HG03095 (cell line): ENCODE results near the gene SPINK5.
A peak's percentile ranks its signal among the peaks of the same experiment; 100 is the strongest.

Experiments used
- ATAC-seq: cut with Tn5 transposase; IDR thresholded peaks from one replicate; pipeline ENCODE4 v1.9.1; 2021; ENCODE audit warnings: moderate library complexity; ENCODE audit not compliant: unreplicated experiment

SPINK5 gene

DNA sequence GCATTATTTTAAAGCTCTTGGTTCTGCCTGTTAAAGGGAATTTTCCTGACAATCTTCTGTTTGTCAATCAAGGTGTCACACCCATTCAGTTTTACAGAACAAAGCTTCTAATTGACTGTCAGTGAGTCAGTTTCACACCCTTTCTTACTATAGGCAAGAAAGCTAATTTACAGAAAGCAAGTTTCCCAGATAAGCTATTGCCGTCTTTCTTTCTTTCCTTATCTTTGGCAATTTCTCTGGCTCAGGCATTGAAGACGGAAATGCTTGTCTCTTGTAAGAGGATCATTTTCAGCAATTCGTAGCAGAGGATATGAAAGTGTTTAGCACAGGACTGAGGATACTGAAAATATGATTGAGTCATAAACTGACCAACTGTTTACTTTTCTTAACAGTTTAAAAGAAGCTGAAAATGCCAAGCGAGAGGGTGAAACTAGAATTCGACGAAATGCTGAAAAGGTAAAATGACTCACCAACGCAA is 27.0 kb downstream of the SPINK5 start:
- peak; percentile 69 for ATAC-seq

DNA sequence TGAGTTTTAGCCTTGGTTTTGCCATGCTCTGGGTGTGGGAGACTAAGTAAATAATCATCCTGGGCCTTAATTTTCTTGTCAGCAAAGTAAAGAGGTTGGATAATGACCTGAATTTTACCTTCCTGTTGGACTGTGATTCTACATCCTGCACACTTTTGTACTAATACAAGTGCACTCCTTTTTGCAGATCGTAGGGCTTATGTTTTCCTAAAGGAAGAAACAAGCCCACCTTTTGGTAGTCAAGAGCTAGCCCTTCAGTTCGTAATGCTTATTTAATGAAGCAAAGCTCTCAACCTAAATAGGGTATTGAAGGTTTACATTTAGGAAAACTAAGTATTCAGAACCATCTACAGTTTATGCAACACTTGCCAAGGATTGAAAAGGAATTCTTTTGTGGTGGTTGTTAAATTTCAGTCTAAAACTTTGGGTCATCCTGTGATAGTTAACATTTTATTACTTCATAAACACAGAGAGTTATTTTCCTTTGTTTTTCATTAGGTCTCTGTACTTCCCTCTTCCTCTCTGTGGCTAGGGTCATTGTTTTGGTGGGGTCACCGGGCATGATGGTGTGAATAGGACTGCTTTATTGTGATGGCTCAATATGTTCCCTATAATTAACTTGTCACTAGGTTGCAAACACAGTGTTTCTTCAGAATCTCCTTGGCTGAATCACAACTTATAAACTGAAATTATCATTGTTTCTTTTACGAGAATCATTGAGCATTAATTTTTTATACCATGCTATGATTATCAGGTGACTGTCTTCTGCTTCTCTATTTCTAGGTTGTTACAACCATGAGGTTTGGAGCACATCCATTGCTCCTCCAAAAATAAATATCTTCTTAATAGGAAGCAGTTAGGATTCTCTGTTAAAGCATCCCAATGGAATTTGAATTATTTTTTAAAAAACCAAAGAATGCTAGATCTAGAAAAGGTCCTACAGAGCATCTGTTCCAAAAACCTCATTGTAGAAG is 28.5 kb downstream of the SPINK5 start:
- ATAC-seq, result no peak

DNA sequence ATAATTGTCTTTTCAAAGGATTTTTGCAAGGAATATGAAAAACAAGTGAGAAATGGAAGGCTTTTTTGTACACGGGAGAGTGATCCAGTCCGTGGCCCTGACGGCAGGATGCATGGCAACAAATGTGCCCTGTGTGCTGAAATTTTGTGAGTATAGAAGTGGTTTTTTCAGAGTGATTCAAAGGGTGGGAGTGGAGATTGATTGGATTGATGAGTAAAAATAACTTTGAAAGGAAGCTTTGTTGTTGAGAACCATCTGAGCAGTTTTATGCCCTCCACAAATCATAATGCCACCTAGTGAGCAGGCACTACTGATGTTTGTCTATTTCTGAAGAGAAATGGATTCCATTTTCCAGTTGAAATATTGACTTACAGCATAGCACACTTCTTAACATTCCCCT is 30.6 kb downstream of the SPINK5 start:
- no peak for ATAC-seq

DNA sequence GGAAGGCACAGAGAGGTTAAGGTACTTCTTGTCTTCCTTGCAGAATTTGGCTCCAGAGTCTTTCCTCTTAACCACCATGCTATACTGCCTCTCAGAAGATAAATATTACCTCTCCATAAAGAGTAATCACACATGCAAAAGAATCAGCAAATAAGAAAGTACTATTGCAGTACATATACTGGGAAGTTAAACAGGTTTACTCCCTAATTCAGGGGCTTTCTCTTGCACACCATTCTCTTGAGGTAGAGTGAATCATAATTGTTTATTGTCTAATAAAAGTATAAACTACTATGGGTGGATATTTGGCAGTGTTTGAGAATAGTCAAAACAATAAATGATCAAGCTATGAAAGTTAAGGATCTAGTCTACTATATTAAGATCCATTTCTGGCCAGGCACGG is 40.4 kb downstream of the SPINK5 start:
- ATAC-seq, result no peak

DNA sequence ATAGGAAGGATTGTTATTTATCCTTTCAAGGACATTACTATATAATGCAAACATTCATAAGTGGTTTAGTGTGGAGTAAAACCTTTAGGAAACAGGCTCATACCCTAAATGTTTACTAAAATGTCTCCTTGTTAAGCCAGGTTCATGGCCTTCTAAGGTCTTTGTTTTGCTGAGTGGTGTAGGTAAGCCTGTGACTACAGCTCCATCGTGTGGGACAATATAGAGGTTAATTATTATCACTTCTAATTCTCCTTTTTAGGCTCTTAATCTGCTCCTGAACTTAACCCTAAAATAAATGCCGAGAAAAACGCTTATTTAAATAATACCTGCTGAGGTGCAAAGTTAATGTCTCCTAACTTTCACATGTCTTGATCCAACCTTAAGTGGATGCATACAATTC is 43.8 kb downstream of the SPINK5 start:
- ATAC-seq, result no peak

DNA sequence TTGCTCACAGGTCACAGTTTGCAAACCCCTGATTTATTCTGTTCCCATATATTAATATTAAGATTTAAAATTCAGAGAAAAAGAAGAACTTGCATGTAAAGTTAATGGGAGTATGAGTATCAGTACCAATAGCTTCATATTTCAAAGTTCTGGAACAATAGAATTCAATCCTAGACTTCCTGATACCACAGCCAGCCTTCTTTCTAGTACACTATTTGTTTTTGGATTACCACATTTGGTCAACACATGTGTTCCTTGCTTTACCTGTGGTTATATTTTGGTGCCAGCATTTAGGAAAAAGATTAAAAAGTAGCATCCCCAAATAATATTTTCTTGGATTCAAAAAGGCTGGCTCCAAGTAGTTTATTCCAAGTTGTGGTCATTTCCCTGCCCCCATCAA is 49.5 kb downstream of the SPINK5 start:
- no peak for ATAC-seq

DNA sequence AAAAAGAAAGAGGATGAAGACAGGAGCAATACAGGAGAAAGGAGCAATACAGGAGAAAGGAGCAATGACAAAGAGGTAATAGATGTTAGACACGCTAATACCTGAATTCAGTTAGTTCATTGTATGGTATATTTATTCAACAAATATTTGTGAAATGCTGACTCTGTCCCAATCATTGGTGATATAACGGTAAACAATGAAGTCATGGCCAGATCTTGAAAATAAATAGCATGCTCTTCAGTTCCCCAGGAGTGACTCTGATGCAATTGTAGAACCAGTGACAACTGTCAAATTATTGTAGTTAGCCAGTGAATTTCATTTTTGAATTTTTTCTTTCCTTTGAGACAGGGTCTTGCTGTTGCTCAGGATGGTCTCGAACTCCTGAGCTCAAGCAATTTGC is 56.5 kb downstream of the SPINK5 start:
- ATAC-seq, result no peak

DNA sequence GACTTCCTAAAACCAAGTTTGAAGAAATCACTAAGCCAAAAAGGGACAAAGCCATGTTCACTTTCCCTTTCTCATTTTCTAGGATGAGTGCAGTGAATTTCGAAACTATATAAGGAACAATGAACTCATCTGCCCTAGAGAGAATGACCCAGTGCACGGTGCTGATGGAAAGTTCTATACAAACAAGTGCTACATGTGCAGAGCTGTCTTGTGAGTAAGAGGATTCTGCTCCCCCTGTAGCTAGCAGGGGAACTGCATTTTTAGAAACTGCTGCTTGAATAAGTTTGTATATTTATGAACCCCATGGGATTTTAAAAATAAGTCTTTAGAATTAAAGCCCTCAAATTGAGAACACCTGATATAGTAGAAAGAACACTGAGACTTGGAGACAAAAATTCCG is 61.9 kb downstream of the SPINK5 start:
- no peak for ATAC-seq

DNA sequence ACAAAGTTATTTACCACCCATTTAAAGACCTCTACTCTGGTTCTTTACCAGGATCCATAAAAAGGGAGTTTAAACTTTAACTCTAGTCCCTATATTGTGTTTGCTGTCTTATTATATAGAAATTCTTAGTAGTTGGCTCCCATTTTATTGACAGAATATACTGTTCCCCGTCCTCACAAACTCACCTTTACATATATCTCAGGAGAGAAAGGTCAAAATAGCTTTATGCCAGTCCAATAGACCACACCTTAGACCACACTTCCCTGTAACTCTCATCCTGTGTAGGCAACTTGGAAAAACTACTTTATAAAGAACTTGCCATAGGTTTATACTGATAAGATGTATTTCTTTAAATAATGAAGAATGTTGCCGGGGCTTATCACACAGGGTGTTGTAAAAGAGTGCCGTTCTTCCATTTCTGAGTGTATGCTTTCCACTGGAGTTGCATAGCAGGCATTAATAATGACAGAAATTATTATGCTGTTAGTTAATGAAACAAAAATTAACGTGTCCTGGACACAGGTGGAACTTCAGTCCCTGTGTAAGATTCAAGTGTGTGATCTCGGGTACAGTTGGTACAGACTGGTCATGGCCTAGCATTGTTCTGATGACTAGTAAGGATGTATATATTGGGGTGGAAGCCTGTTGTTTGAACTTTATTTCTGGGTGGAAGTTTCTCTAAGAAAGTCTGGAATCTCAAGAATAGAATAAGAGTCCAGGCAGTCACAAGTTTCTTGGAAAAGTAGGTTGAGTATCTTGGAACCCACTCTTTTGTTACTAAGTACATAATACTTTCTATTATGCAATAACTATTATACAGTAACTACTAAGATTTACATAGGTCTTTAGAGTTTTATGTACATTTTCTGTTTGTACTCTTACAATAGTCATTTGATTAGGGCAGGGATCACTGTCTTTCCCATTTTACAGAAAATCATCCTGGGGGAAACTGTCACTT is 71.6 kb downstream of the SPINK5 start:
- ATAC-seq, result no peak

DNA sequence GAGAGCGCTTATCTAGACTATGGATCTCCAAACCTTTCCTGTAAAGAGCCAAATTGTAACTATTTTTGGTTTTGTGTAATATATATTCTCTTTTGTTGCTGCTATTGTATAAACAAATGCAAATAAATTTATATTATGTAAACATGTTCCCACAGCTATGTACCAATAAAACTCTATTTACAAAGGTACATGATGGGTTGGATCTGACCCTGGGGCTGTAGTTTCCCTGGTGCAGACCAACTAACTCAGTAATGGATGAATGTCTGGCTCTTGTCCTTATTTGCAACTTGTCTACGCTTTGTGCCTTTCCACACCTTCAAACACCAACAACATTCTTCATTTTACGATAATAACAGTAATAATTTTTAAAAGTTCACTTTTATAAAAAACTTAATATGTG is 77.1 kb downstream of the SPINK5 start:
- ATAC-seq, result no peak

DNA sequence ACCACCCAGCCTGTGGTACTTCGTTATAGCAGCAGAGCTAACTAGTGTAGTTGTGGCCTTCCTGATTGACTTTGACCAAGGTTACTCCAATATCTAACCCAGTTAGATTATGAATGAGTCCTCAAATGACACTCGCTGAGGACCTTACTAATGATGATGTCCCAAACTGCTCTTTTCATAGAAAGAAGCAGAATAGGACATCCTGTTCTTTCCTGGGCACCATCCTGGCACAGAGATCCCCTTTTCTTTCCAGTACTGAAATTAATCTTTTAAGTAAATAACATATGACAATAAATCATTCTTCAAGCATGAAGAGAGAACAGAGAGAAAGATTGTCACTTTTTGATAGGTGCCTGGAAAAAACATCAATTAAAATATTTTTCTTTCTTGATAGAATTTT is 77.9 kb downstream of the SPINK5 start:
- no peak for ATAC-seq

DNA sequence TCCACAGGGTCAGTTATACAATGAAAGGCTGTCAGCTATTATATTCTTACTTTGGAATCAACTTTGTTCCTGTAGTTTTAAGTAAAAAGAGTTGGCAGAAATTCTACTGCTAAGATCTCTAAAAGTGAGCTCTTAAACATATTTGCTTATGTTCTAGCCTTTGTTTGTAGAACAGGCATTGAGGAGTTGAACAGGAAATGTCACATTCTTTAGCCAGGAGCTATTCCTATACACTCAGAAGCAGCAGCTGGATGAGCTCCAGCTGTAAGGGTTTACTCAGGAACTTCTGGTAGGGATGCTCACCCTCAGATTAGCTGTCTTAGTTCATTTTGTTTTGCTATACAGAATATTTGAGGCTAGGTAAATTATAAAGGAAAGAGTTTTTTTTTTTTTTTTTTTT is 82.1 kb downstream of the SPINK5 start:
- ATAC-seq, result no peak

DNA sequence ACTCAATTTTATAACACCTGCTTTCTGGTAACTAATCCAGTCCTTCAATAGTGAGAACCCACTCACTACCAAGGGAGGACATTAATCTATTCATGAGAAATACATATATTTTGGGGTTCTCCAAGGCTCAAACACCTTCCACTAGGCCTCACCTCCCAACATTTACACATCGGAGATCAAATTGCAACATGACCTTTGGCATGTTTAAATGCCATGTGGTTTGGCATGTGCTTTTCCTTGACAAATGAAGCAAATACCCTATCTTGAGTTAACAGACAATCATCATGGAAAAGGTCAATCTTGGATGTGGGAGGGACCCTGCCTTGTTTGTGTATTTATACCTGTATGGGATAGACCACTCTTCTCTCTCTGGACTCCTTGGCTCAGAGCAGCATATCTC is 82.7 kb downstream of the SPINK5 start:
- no peak for ATAC-seq

DNA sequence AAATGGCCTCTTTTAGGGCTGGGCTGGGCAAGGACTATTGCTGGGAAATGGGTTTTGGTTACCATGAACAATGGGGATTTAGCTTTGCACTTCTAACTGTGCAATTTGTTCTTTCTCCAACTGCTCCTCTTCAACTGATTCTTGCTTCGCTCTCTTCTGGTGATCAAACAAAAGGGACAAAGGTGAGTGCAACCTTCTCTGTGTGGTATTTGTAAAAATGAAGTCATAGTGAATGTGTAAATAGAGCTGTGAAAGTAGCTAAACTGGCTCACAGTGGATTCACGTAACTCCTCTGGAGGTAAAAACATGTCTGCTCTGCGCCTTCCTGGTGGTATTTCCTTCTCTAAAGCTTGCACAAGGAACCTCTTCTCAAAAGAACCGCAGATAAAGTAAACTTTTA is 83.6 kb downstream of the SPINK5 start:
- ATAC-seq, result no peak

DNA sequence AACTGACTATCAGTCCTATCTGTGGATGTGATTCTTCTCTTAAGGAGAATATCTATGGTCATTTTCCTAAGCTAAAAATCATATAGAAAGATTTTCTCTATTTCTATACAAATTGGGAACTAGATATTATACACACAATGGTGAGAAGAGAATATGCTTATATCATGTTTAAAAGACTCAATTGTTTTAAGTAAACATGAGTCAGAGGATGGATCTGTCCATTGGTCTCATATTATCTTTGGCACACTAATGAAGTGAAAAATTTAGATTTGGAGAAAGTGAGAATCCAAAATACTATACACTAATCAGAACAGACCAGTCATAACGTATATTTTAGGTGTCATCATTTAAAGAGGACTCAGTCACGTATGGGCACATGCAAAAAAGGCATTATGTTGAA is 88.1 kb downstream of the SPINK5 start:
- no peak for ATAC-seq

DNA sequence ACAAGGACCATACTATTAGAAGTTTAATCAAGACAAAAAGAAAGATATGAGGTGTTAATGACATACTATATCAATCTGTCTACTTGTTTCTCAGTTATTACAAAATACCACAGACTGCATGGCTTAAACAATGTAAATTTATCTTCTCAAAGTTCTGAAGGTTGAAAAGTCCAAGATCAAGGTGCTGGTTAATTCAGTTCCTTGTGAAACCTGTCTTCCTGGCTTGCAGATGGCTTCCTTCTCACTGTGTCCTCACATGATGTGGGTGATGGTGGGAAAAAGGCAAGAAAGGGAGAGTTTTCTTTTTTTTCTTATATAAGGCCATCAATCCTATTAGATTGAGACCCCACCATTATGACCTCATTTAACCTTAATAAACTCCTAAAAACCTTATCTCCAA is 89.0 kb downstream of the SPINK5 start:
- ATAC-seq, result no peak

DNA sequence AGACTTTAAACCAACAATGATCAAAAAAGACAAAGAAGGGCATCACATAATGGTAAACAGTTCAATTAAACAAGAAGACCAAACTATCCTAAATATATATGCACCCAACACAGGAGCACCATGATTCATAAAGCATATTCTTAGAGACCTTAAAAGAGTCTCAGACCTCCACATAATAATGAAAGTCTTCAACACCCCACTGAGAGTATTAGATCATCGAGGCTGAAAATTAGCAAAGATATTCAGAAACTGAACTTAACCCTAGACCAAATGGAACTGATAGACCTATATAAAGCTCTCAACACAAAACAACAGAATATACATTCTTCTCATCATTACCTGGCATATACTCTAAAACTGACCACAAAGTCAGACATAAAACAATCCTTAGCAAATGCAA is 92.8 kb downstream of the SPINK5 start:
- ATAC-seq, result no peak

DNA sequence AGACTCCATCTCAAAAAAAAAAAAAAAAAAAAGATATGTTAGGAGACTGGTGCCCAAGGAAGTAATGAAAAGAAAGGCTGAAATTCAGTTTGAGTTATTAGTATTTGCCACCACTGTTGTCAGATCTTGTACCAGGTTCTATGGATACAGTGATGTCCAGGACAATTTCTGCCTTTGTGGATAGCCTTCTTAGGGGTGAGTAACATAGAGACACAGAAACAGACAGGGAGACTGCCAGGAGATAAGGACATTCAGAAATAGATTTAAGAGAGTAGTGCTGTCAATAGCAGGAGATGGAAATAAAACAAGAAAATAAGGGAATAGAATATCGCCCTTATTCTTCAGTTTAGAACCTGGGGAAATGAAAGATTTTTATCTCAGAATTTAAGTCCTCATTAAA is 98.3 kb downstream of the SPINK5 start:
- no peak for ATAC-seq

DNA sequence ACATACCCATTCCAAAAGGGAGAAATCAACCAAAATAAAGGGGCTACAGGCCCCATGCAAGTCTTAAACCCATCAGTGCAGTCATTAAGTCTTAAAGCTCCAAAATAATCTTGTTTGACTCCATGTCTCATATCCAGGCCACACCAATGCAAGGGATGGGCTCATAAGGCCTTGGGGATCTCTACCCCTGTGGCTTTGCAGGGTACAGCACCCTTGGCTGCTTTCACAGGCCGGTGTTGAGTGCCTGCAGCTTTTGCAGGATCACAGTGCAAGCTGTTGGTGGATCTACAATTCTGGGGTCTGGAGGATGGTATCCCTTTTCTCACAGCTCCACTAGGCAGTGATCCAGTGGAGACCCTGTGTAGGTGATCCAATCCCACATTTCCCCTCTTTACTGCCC is 99.6 kb downstream of the SPINK5 start:
- no peak for ATAC-seq

DNA sequence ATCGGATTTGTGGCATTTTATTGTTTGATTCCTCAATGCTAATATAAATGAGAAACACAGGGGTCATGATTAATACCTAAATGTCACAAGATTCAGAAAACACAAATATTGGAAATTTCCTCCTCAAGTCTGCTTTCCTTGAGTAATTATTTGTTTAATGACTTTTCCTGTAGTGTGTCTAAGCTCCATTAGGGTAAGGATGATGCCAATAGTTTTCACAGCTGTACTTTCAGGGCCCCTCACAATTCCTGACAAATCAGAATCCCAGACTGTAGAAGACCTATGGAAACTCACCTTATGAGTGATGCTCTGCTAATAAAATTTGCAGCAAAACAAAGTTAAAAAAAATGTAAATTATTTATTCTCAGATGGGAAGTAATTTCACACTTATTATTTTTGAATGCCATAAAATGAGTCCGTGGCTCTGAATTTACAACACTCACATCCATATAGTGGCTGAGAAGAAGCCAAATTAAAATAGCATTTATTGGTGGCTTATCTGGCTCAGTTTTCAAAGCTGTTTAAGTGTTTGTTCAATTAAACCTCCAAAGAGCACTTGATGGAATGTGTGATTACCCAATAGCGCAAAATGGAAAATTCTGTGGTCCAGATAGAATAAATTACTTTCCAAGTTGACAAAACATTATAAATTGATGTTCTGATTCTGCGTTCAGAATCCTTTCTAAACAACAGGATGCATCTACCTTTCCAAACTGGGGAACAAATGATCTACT is 102.9 kb downstream of the SPINK5 start:
- ATAC-seq, result no peak

DNA sequence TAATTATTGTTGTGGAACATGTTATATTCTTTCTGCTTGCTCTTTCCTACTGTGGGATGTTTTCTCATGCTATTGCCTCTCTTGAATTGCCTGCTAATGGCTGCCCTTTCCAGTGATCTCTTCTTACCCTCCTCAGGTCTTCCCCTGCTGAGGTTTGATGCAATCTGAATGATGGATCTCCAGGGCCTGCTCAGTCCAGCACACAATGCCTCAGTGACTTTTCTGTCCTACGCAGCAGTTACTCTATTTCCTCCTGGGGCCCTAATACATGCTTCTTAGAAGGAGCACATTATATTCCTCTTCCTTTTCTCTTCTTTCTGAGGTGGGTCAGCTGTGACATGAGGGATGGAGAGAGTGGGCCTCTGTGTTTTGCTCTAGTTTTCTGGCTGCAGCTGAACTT is 104.5 kb downstream of the SPINK5 start, which contains the start of gene SPINK14:
Gene SPINK14, plus strand, starts transcription at position 301 of the 400 bp plus-strand sequence. CDS start 1,187 bp downstream, outside the sequence.
- ATAC-seq, result no peak
